GM21723 (cell line): ENCODE data around the gene PLIN3.
"Not testable (repeated sequence)": the region's sequence is repeated elsewhere in the genome, so short reads cannot be mapped to it uniquely, and the experiment has no call there.

Source experiments
- ATAC-seq: cut with Tn5 transposase; IDR thresholded peaks from one replicate; pipeline ENCODE4 v1.9.1; 2021; ENCODE audit warnings: mild to moderate bottlenecking, moderate library complexity; ENCODE audit not compliant: unreplicated experiment

Gene PLIN3, protein sequence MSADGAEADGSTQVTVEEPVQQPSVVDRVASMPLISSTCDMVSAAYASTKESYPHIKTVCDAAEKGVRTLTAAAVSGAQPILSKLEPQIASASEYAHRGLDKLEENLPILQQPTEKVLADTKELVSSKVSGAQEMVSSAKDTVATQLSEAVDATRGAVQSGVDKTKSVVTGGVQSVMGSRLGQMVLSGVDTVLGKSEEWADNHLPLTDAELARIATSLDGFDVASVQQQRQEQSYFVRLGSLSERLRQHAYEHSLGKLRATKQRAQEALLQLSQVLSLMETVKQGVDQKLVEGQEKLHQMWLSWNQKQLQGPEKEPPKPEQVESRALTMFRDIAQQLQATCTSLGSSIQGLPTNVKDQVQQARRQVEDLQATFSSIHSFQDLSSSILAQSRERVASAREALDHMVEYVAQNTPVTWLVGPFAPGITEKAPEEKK

DNA sequence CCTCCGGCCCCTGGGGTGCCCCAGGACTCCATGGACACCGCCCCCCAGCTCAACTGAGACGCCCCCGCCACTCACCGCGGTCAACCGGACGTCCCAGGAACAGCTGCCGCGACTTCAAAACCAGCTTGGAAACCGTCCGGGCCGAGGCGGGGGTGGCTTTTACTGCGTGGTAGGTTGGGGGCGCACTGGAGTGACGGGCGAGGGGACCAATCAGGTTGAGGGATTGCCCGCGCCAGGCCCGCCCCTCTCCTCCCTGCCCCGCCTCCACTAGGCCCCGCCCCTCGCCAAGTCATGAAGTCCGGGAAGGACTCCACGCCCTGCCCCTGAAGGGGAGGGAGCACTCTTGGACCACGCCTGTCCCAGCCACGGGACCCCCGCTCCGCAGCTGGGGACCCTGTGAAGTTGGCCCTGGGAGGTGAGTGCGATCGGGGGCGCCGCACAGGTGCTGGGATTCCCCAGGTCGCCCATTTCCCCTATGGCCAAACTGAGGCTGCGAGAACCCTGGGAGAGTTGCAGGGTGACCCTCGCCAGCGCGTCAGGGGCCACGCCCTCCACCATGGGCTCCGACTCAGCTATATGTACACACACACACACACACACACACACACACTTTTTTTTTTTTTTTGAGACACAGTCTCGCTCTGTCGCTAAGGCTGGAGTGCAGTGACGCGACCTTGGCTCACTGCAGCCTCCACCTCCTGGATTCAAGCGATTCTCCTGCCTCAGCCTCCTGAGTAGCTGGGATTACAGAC lies at the start of gene PLIN3:
Gene PLIN3 (minus strand): TSS at position 134 of the 752 bp plus-strand sequence. CDS start 6,273 bp downstream, outside the sequence.
- ATAC-seq = peak; percentile 60

DNA sequence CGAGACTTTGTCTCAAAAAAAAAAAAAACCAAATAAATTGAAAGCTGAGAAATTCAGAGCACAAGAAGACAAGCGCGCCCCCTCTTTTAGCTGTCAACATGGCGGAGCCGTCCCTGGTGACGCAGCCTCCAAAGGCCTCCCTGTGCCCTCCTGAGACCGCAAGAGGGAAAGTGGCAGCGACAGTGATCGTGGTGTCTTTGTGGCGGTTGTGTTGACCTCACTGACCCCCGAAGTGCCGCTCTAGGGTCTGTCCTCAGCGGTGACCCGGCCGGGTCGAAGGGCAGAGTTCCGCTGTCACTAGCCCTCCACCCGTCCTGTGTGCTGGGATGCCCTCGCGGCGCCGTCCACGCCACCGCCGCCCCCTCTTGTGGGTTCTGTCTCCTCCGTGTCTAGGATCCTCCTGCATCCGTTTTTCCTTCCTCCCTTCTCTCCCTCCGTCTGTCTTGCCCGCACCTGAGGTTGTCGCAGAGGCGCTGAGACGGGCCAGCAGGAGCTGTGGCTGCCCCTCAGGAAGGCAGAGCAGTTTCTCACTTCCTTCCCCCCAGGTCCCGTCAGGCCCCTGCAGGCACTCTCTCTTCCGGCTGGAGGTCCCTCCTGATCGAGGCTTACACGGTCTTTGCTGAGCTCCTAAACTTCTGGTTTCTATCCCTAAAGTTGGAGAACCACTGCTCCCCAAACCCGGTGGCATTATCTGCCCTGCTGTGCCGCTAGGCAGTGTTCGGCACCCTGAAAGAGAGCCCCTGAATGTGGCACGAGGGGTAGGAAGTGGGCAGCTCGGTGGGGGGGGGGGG lies 49.0 kb upstream of the PLIN3 start:
- no peak for ATAC-seq

DNA sequence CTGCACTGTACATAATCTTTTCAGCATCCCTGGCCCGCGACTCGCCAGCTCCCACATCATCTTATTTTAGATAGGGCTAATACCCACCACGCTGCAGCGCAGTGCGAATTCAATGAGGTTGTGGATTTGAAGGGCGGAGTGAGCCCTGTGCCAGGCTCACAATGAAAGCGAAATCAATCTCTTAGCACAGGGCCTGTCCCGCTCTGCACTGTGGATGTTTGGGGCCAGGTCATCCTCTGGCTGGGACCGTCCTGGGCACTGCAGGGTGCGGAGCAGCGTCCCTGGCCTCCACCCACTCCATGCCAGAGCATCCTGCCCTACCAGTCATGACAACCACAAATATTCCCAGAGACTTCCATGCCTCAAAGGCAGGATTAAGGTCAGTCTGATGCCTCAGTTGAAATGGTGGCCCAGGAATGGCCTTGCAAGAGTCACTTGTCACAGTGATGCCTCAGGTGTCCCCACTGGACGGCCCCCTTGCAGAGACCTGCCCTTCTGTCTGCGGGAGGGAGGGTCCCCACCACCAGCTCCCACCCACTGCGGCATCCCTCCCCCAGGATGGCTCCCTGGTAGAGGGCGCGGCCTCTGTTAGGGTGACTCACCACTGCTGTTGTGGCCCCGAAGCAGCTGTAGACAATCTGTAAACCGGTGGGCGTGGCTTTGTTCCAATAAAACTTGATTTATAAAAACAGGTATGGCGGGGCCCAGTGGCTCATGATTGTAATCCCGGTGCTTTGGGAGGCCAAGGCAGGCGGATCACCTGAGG lies 47.5 kb upstream of the PLIN3 start:
- no peak for ATAC-seq

DNA sequence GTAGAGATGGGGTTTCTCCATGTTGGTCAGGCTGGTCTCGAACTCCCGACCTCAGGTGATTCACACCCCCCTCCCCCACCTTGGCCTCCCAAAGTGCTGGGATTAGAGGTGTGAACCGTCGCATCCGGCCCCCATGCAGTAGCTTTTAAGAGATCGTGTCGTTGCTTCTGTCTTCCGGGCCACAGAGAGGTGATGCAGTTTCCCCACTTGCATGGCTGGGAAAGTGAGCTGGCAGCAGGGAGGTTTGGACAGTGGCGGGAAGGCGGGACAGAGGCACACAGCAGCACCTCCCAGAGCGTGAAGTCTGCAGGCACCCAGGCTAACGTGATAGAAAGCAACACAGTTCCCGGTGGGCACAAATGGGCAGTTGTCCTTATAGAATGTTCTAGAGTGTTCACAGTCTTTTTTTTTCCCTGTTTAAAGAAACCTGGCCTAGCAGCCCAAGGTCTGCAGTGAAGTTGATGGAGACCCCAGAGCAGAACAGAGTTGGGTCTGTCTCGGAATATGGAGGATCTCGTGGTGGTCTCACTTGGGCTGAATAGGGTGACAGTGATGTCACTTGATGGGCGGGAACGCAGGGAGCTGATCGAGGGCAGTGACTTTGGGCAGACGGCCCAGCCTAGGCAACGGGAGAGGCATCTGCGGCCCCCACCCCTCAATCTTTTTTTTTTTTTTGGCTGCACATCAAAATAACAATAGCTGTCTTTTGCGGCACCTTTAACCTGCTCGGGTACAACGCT lies 46.7 kb upstream of the PLIN3 start:
- no peak for ATAC-seq

DNA sequence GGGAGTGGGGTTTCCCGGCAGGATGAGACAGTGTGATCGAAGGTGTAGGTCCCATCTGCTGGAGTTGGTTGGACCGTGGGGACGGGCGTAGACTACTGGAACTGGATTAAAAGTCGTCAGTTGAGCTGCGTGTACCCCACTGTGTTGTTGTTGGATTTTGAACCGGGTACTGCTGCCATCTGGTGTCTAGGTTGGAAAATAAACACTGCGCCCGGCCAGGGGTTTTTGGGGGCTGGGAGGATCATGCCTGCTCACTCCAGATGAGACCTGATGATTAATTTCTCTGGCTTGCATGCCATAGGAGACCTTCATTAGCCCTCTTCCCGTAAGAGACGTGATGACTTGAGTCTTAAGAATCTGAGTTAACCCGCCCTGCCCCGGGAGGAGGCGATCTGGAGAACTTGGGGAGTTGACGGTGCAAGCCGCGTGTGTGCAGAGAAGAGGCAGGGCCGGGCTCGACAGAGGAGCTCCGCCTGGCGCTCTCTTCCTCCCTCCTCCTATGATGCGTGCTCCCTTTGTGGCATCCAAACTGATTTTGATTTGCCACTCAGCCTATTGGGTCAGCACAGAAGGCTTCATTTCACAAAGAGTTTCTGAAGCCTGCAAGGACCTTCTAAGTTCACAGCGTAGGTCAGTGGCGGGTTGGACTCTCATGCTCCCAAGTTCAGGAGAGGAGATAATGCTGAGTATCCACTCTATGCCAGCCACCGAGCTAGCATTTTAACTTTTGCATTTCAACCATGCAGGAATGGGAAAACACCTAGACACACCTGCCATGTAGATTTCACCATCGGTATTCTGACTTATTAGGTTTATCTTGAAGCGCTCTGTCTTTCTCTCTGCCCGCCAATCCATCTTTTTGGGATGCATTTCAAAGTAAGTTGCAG lies 44.6 kb upstream of the PLIN3 start:
- ATAC-seq = no peak

DNA sequence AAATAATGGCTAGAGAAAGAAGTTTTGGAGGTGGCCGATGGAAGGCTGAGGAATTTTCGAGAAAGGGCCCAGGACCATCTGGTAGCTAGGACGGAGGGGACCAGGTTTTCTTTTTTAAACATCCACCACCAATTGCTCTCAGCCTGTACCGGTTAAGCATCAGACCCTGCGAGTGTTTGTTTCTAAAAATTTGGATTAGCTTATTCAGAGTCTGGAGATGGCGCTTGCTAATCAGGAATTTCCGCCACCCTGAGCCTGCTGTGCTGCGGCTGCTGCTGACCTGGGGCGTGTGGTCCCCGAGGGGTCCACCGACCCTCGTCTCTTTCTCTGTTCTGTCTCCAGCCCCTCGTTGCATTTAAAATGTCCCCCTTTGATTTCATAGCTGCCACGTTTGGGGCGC lies 43.8 kb upstream of the PLIN3 start:
- ATAC-seq = no peak

DNA sequence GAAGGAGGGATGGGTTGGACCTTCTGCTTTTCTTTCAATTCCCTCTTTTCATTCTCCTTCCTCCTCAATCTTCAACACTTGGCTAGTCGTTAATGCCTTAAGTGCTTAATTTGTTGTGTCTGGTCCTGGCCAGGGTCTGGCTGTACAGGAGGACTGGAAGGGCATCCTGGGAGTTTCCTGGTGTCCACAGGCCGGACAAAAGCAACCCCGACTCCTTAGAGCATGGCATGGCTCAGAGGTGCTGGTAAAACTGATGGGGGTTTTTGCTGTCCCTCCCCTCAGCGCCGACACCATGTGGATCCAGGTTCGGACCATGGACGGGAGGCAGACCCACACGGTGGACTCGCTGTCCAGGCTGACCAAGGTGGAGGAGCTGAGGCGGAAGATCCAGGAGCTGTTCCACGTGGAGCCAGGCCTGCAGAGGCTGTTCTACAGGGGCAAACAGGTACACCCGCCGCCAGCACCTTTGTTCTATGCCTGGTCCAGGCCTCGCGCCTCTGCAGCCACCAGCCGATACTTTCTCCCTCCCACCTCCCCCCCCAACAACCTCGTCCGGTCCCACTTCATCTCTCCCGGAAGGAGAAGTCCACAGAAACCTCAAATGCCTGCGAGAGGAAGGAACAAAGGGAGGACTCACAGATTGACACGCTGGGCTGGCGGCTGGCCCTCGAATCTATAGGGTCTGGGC lies 43.3 kb upstream of the PLIN3 start:
- ATAC-seq = no peak

DNA sequence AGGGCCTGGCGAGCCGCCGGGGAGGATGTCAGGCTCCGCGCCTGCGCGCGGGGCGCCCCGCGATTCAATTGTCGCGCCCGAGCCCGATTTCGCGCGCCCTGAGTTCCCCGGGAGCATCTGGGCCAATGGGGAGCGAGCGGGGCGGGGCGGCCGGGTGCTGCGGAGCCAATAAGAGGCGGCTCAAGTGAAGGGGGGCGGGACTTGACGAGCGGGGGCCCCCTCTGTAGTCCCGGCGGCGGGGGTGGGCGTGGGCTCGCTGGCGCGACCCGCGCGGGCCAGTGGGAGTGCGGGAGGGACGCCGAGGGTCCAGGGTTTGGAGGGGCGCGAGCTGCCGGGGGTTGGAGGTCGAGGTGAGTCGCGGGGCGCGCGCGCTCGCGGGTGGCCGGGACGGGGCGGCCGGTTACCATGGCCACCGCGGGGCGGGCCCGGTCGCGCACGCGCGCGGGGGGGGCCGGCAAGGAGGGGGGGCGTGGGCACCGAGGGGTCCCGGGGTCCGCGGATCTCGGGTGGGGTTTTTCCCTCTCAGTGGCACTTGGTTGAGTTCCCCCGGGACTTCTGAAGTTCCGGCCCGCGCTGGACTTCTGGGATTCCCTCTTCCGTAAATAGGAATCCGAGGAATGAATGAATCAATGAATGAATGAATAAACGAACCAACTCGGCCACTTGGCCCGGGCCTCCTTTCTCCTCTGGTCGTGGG lies 42.6 kb upstream of the PLIN3 start:
- peak; percentile 66 for ATAC-seq

DNA sequence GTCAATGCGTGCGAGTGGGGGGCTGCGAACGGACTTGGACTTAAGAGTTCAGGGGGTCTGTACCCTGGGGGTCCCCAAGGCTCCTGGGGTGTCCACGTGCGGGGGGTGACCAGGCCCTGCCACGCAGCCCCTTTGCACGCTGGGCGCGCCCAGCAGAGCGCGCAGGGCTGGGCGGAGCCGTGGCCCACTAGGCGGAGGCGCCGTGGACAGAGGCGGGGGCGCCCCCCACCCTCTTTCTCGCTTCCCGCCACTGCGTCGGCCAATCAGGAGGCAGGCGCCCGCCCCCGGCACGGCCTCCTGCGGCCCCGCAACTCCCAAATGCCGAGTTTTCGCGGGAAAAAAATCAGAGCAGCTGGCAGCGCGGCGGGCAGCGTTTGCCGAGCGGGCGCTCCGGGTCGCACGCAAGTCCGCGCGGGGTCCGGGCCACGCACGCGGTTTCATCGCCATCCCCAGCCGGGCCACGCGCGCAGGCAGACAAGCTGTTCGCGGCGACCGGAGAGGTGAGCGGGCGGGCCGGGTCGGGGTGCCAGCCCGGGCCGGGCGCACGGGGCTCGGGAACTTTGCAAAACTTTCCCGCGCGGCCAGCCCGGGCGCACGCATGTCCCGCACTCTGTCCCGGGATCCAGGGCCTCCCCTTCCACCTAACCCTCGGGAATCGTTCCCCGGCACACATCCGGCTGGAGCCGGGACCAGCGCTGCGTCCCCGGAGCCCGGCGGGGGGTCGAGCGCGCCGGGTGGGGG lies 41.9 kb upstream of the PLIN3 start, which contains the start of gene UHRF1:
Gene UHRF1 (plus strand): TSS at position 346 of the 741 bp plus-strand sequence. CDS start 1,385 bp downstream, outside the sequence.
- ATAC-seq = peak; percentile 20

DNA sequence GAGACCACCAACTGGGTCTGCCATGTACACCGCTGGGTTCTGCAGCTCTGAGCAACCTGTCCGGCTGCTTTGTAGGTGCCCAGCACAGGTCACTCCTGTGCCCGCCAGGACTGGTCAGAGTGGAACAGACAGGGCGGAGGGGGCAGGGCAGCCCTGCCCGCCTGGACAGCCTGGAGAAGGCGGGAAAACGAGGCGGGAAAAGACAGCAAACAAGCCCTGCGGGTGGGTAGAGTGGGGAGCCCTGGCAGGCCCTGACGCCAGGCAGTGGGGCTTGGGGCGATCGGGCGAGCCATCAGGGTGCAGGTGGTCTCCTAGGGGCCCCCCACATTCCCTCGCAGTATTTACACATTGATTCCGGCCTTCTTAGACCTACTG lies 41.3 kb upstream of the PLIN3 start:
- ATAC-seq = no peak

DNA sequence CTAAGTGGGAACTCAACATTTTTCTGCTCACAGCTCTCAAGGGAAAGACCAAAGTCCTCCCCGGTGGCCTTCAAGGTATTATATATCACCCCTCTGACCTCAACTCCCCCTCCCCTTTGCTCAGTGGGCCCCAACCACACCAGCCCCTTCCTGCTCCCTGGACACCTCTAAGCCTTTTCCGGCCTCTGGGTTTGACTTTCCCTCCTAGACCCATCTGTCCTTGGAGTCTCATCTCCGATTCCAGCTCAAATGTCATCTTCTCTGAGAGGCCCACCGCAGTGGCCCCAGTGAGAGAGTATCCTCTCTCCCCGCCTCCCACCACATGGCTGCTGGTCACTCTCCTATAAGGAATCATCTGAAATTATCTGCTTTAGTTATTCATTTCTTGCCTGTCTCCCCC lies 40.9 kb upstream of the PLIN3 start:
- no peak for ATAC-seq

DNA sequence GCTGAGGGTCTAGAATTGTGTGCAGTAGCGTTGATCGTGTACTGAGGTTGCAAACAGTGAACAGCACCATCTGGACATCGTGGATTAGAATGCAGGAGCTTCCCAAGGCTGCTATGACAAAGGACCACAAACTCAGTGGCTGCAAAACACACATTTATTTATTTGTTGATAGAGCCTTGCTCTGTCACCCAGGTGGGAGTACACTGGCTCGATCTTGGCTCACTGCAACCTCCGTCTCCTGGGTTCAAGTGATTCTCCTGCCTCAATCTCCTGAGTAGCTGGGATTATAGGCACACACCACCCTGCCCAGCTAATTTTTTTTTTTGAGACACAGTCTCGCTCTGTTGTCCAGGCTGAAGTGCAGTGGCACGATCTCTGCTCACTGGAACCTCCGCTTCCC lies 39.5 kb upstream of the PLIN3 start:
- no peak for ATAC-seq

DNA sequence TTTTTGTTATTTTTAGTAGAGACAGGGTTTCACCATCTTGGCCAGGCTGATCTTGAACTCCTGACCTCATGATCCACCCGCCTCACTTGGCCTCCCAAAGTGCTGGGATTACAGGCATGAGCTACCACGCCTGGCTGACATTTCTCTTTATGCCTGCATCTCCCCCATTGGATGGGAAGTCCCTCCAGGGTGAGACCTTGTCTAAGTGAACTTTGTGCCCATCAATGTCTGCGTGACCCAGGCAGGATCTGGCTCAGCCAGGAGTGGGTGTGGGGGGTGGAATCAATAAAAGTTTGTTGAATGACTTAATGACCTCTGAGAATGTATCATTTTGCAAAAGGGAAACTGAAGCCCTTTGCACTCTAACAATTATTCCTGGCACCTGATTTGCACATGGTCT lies 37.0 kb upstream of the PLIN3 start:
- no peak for ATAC-seq

DNA sequence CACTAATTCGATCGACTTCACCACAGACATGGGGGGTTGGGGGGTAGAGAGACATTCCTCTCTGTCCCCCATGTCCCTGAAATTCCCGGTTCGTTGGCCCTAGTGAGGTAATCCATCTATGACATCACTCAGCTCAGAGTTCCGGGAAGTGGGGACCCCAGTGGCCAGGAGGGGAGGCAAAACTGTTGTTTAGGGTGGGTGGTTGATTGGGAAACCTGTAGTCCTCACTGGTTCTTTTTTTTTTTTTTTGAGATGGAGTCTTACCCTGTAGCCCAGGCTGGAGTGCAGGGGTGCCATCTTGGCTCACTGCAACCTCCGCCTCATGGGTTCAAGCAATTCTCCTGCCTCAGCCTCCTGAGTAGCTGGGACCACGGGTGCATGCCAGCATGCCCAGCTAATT lies 35.3 kb upstream of the PLIN3 start, which contains the start of gene ARRDC5:
Gene ARRDC5 (minus strand): TSS at position 101 of the 400 bp plus-strand sequence. CDS start 71 bp downstream, at position 30.
- ATAC-seq = no peak

DNA sequence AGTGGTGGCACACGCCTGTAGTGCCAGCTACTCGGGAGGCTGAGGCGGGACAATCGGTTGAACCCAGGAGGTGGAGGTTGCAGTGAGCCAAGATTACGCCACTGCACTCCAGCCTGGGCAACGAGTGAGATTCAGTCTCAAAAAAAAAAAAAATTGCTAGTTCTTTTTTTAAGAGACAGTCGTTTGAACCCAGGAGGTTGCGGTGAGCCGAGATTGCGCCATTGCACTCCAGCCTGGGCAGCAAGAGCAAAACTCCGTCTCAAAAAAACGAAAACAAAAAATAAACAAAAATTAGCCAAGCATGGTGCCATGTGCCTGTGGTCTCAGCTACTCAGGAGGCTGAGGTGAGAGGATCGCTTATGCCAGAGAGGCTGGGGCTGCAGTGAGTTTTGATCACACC lies 33.4 kb upstream of the PLIN3 start:
- ATAC-seq = not testable (repeated sequence)

DNA sequence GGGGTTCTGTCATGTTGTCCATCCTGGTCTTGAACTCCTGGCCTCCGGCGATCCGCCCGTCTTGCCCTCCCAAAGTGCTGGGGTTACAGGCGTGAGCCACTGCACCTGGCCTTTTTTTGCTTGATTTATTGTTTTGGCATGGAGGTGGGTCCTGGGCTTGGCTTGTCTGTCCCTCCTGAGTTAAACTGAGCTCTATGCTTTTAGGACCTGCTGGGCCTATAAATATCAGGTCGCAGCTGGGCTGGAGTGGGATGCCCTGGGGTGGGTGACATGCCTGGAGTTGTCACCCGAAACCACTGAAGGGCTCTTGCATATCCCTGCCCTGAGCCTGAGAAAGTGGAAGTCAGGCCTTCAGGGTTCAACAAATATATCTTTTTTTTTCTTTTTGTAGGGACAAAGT lies 29.7 kb upstream of the PLIN3 start:
- no peak for ATAC-seq

DNA sequence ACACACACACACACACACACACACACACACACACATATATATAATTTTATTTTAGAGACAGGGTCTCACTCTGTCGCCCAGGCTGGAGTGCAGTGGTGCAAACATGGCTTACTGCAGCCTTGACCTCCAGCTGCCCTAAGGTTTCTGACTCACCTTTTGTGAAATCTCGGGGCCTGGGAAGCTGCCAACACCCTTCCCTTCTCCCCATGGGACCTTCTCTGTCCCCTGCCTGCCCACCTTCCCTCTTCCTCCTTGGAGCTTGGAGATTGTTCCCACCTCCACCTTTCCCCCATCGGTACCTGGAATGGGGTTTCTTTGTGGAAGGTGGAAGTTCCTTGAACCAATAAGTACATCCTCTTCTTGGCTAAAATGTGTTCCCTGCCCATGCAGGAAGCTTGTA lies 28.9 kb upstream of the PLIN3 start:
- ATAC-seq = no peak
